ENCODE results near the gene VAMP3.

The VAMP3 gene

DNA sequence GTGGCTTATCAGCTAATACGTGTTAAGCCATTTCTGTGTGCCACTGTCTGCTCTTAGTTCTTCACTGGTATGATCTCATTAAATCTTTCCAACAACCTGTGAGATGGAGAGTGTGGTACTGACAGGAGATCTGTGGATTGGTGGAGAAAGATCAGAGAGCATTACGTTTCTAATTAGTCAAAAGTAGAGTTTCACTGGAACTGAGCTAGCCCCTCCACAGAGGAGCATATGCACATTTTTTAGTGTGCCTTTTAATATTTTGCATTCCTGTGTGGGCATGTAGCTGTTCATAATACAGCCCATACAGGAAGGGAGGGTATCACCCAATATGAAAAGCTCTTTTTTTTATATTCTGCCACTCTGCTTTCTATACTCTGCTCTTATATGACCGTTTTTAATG lies 50.2 kb downstream of the VAMP3 start:
- DNase-seq: no peak

GRCh38 chr1:7824701-7825100 lies 53.6 kb downstream of the VAMP3 start:
- DNase-seq: no peak

DNA sequence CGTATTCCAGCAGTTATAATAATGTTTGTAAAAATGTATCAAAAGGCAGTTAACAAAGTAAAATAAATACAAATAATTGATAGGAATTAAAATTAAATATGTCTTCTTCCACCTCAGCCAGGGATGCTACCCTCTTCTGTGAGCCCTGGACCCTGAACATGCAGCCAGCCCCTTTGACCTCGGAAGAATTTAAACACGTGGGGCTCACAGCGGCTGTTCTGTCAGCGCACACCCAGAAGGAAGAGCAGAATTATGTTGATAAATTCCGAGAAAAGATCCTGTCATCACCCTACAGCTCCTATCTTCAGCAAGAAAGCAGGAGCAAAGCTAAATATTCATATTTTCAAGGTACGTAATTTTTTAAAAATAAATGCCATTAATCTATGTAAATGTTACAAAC lies 55.3 kb downstream of the VAMP3 start:
- no peak for DNase-seq

DNA sequence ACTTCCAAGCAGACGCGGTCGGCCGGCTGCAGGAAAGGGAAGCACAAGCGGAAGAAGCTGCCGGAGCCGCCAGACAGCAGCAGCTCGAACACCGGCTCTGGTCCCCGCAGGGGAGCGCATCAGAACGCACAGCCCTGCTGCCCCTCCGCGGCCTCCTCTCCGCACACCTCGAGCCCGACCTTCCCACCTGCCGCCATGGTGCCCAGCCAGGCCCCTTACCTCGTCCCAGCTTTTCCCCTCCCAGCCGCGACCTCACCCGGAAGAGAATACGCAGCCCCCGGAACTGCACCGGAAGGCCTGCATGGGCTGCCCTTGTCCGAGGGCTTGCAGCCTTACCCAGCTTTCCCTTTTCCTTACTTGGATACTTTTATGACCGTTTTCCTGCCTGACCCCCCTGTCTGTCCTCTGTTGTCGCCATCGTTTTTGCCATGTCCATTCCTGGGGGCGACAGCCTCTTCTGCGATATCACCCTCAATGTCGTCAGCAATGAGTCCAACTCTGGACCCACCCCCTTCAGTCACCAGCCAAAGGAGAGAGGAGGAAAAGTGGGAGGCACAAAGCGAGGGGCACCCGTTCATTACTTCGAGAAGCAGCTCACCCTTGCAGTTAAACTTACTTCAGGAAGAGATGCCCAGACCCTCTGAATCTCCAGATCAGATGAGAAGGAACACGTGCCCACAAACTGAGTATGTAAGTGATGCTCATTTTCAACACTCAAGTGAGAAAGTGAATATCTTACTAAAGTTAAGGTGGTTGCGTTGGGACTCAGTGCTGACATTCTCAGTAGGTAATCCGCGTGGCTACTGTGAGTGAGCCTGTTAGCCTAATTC lies 56.2 kb downstream of the VAMP3 start:
- DNase-seq: no peak

All from fibroblast of skin of right quadriceps (primary cell).